ENCODE results near the gene CREB5.

DNA sequence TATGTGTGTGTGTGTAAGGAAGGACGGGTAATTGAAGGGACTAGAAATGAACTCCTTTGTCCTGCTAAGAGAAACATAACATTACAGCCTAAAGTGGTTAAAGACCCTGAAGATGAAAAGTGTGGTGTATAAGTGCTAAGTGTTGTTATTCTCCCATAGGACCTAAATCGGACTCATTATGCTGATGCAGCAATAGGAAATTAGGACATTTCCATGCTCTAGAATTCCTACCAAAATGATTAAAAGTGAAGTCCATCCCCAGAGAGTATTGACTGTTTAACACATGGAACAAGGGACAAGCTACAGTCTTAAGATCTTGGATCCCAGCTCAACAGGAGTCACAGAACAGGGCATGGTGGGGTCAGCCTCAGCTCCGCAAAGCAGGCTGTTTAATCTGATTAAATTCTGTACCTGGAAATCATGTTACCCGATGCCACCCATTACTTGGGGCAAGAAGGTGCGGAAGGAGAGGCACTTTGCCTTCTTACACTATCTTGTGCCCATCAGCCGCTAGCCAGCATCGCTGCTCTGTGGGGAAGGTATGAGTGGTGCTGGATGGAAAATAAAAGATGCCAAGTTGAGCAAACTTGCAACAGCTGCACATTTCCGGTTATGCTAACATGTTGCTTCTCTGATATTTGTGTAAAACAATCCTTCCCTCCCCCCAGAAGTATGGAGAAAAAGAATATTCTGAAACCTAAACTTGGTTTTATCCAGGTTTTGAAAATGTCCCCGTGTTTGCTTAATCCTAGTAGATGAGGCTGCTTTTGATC lies 100.5 kb downstream of the CREB5 start:
- TF ChIP-seq GATA2 (IDR thresholded peaks at IDR 0.05; ENCODE audit: low read depth, low read length) (no peak), GATA3 (IDR thresholded peaks at IDR 0.05; ENCODE audit: low read depth, low read length) (no peak)

Measured in SH-SY5Y (cell line).